ENCODE data around the gene RHBDL3. TPM values are rescaled to one million over a fixed set of nuclear protein-coding genes. Genes with fewer than 3 reads are reported as not detected.
A peak's percentile ranks its signal among the peaks of the same experiment; 100 is the strongest.
"Not testable (repeated sequence)": the region's sequence is repeated elsewhere in the genome, so short reads cannot be mapped to it uniquely, and the experiment has no call there.

Gene RHBDL3
- total RNA-seq: 0.99 TPM

- DNase-seq (ENCODE audit: low spot score): no peak
Observed at GRCh38 chr17:32265192-32265923, at the start of gene RHBDL3. TSS of gene RHBDL3 (plus strand) at chr17:32265832. CDS start at chr17:32266190, 358 bp downstream.

GRCh38 chr17:32222621-32223020 lies 43.0 kb upstream of the RHBDL3 start:
- DNase-seq (ENCODE audit: low spot score): no peak

GRCh38 chr17:32223703-32224102 lies 41.9 kb upstream of the RHBDL3 start:
- no peak for DNase-seq (ENCODE audit: low spot score)

- DNase-seq (ENCODE audit: low spot score): no peak
Observed at GRCh38 chr17:32226886-32227285, 38.7 kb upstream of the RHBDL3 start.

GRCh38 chr17:32227910-32228309 lies 37.7 kb upstream of the RHBDL3 start:
- no peak for DNase-seq (ENCODE audit: low spot score)

- no peak for DNase-seq (ENCODE audit: low spot score)
Observed at GRCh38 chr17:32235588-32235987, 30.0 kb upstream of the RHBDL3 start.

- DNase-seq (ENCODE audit: low spot score): no peak
Observed at GRCh38 chr17:32239456-32239855, 26.2 kb upstream of the RHBDL3 start.

GRCh38 chr17:32240750-32241149 lies 24.9 kb upstream of the RHBDL3 start:
- DNase-seq (ENCODE audit: low spot score): no peak

GRCh38 chr17:32241640-32242039 lies 24.0 kb upstream of the RHBDL3 start:
- no peak for DNase-seq (ENCODE audit: low spot score)

GRCh38 chr17:32249475-32249874 lies 16.2 kb upstream of the RHBDL3 start:
- DNase-seq (ENCODE audit: low spot score): no peak

- DNase-seq (ENCODE audit: low spot score): peak; percentile 83
Observed at GRCh38 chr17:32253117-32253611, 12.5 kb upstream of the RHBDL3 start.

- no peak for DNase-seq (ENCODE audit: low spot score)
Observed at GRCh38 chr17:32256012-32256700, 9.5 kb upstream of the RHBDL3 start.

GRCh38 chr17:32256701-32257019 lies 9.0 kb upstream of the RHBDL3 start:
- no peak for DNase-seq (ENCODE audit: low spot score)

GRCh38 chr17:32258383-32259140 lies 7.1 kb upstream of the RHBDL3 start:
- no peak for DNase-seq (ENCODE audit: low spot score)

GRCh38 chr17:32259586-32259985 lies 6.0 kb upstream of the RHBDL3 start:
- no peak for DNase-seq (ENCODE audit: low spot score)

GRCh38 chr17:32261417-32261736 lies 4.3 kb upstream of the RHBDL3 start:
- no peak for DNase-seq (ENCODE audit: low spot score)

GRCh38 chr17:32261936-32262510 lies 3.6 kb upstream of the RHBDL3 start:
- no peak for DNase-seq (ENCODE audit: low spot score)

GRCh38 chr17:32263515-32263914 lies 2.1 kb upstream of the RHBDL3 start:
- DNase-seq (ENCODE audit: low spot score): not testable (repeated sequence)

GRCh38 chr17:32264140-32264799 lies 1.4 kb upstream of the RHBDL3 start:
- DNase-seq (ENCODE audit: low spot score): no peak

GRCh38 chr17:32264823-32265191 lies 825 bp upstream of the RHBDL3 start:
- no peak for DNase-seq (ENCODE audit: low spot score)

- no peak for DNase-seq (ENCODE audit: low spot score)
Observed at GRCh38 chr17:32266051-32266388, 388 bp downstream of the RHBDL3 start.

Data from ureter (tissue), 1 donor.